Measurements from ENCODE around the gene GAB2.

GRCh38 chr11:78405805-78406204, 11.8 kb downstream of the GAB2 start:
- TF ChIP-seq CTCF (conservative IDR thresholded peaks at IDR 0.05) (no peak), ZFX (IDR thresholded peaks at IDR 0.05) (no peak)
